Measurements from ENCODE around the gene THSD4.
"Not testable (repeated sequence)": the region's sequence is repeated elsewhere in the genome, so short reads cannot be mapped to it uniquely, and the experiment has no call there.

The THSD4 gene

GRCh38 chr15:71213943-71214342 lies 98.7 kb downstream of the THSD4 start:
- ATAC-seq (replicated peaks); H3K36me3 Mint-ChIP-seq; H3K4me3 Mint-ChIP-seq; H3K27me3 Mint-ChIP-seq; DNase-seq; H3K9me3 Mint-ChIP-seq; H3K4me1 Mint-ChIP-seq; H3K27ac Mint-ChIP-seq: not testable (repeated sequence)

- Mint-ChIP-seq H3K9me3 (peaks cover 1 to 3% of the 10 kb centered on the region in 2 donors), H3K4me1 (no peaks in the 10 kb centered on the region), H3K36me3 (no peaks in the 10 kb centered on the region), H3K4me3 (no peak overlapping the region), H3K27ac (no peak overlapping the region), H3K27me3 (peaks cover 5 to 9% of the 10 kb centered on the region in 2 donors)
- ATAC-seq (replicated peaks) (no peak), DNase-seq (no peak)
These were observed 100.0 kb downstream of the THSD4 start for GRCh38 chr15:71215126-71215894.

GRCh38 chr15:71218272-71218805 lies 103.1 kb downstream of the THSD4 start:
- Mint-ChIP-seq H3K4me3 (no peak overlapping the region), H3K27me3 (peaks cover 6% of the 10 kb centered on the region in 2 donors), H3K27ac (no peak overlapping the region), H3K4me1 (no peaks in the 10 kb centered on the region), H3K9me3 (peaks cover 0 to 3% of the 10 kb centered on the region in 2 donors), H3K36me3 (no peaks in the 10 kb centered on the region)
- ATAC-seq (replicated peaks) (no peak), DNase-seq (no peak)

GRCh38 chr15:71219101-71219500 lies 103.8 kb downstream of the THSD4 start:
- Mint-ChIP-seq H3K4me1 (no peaks in the 10 kb centered on the region), H3K36me3 (no peaks in the 10 kb centered on the region), H3K27ac (no peak overlapping the region), H3K9me3 (peaks cover 0 to 3% of the 10 kb centered on the region in 2 donors), H3K4me3 (no peak overlapping the region), H3K27me3 (peaks cover 4 to 11% of the 10 kb centered on the region in 2 donors)
- no peak for ATAC-seq (replicated peaks)
- no peak for DNase-seq

DNA sequence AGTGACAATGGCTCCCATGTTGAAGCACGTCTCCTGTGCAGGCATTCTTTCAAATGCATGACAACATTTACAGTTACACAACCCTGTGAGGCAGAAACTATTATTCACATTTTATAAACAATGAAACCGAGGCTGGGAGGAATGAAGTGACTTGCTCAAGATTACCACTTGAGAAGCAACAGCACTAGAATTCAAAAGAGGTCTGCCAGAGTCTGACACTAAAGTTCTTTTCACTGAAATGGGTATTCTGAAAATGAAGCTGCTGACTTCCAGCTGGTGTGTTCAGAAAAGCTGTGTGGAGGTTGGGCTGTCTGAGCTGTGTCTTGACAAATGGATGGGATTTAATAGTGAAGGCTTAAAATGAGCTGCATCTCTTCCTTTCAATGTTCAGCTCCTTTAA lies 104.4 kb downstream of the THSD4 start:
- no peak for ATAC-seq (replicated peaks)
- H3K9me3 Mint-ChIP-seq, result peaks cover 0 to 5% of the 10 kb centered on the region in 2 donors
- no peak overlapping the region for H3K4me3 Mint-ChIP-seq
- no peak overlapping the region for H3K27ac Mint-ChIP-seq
- DNase-seq, result no peak
- H3K4me1 Mint-ChIP-seq, result no peaks in the 10 kb centered on the region
- H3K27me3 Mint-ChIP-seq, result peaks cover 4 to 11% of the 10 kb centered on the region in 2 donors
- H3K36me3 Mint-ChIP-seq, result no peaks in the 10 kb centered on the region

GRCh38 chr15:71220828-71221227 lies 105.6 kb downstream of the THSD4 start:
- no peaks in the 10 kb centered on the region for H3K4me1 Mint-ChIP-seq
- H3K4me3 Mint-ChIP-seq, result no peak overlapping the region
- no peaks in the 10 kb centered on the region for H3K36me3 Mint-ChIP-seq
- DNase-seq, result no peak
- no peak overlapping the region for H3K27ac Mint-ChIP-seq
- H3K9me3 Mint-ChIP-seq, result peaks cover 0 to 3% of the 10 kb centered on the region in 2 donors
- no peak for ATAC-seq (replicated peaks)
- H3K27me3 Mint-ChIP-seq, result peaks cover 0 to 5% of the 10 kb centered on the region in 2 donors

DNA sequence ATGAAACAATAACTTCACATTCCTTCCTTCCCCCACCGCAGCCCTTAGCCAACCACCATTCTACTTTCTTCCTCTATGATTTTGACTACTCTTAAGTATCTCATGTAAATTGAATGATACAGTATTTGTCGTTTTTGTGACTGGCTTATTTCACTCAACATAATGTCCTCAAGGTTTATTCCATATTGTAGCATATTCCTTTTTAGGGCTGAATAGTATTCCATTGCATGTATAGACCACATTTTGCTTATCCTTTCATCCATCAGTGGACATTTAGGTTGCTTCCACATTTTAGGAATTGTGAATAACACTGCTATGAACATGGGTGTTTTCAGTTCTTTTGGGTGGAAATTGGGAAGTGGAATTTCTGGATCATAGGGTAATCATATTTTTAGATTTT lies 106.1 kb downstream of the THSD4 start:
- no peaks in the 10 kb centered on the region for H3K36me3 Mint-ChIP-seq
- H3K4me1 Mint-ChIP-seq, result no peaks in the 10 kb centered on the region
- DNase-seq (no peak), ATAC-seq (replicated peaks) (no peak)
- peaks cover 0 to 3% of the 10 kb centered on the region in 2 donors for H3K9me3 Mint-ChIP-seq
- H3K27ac Mint-ChIP-seq, result no peak overlapping the region
- H3K27me3 Mint-ChIP-seq, result peaks cover 0 to 5% of the 10 kb centered on the region in 2 donors
- H3K4me3 Mint-ChIP-seq, result no peak overlapping the region

GRCh38 chr15:71223516-71223915 lies 108.2 kb downstream of the THSD4 start:
- peaks cover 0 to 5% of the 10 kb centered on the region in 2 donors for H3K27me3 Mint-ChIP-seq
- no peak overlapping the region for H3K27ac Mint-ChIP-seq
- H3K4me3 Mint-ChIP-seq, result no peak overlapping the region

GRCh38 chr15:71224024-71224423 lies 108.8 kb downstream of the THSD4 start:
- Mint-ChIP-seq H3K4me3 (no peak overlapping the region), H3K27ac (no peak overlapping the region), H3K4me1 (no peaks in the 10 kb centered on the region), H3K36me3 (no peaks in the 10 kb centered on the region), H3K27me3 (peaks cover 0 to 5% of the 10 kb centered on the region in 2 donors), H3K9me3 (peaks cover 0 to 3% of the 10 kb centered on the region in 2 donors)
- ATAC-seq (replicated peaks), result no peak
- DNase-seq, result no peak

More at GRCh38 chr15:71223516-71223915, 108.2 kb downstream of the THSD4 start:
- no peaks in the 10 kb centered on the region for H3K36me3 Mint-ChIP-seq
- peaks cover 0 to 3% of the 10 kb centered on the region in 2 donors for H3K9me3 Mint-ChIP-seq
- no peak for DNase-seq
- H3K4me1 Mint-ChIP-seq, result no peaks in the 10 kb centered on the region
- no peak for ATAC-seq (replicated peaks)

GRCh38 chr15:71225851-71226250 lies 110.6 kb downstream of the THSD4 start:
- H3K4me3 Mint-ChIP-seq, result no peak overlapping the region
- ATAC-seq (replicated peaks) (no peak), DNase-seq (no peak)
- H3K27me3 Mint-ChIP-seq, result peaks cover 0 to 5% of the 10 kb centered on the region in 2 donors
- H3K4me1 Mint-ChIP-seq, result no peaks in the 10 kb centered on the region
- H3K9me3 Mint-ChIP-seq, result peaks cover 0 to 3% of the 10 kb centered on the region in 2 donors
- no peaks in the 10 kb centered on the region for H3K36me3 Mint-ChIP-seq
- H3K27ac Mint-ChIP-seq, result no peak overlapping the region

DNA sequence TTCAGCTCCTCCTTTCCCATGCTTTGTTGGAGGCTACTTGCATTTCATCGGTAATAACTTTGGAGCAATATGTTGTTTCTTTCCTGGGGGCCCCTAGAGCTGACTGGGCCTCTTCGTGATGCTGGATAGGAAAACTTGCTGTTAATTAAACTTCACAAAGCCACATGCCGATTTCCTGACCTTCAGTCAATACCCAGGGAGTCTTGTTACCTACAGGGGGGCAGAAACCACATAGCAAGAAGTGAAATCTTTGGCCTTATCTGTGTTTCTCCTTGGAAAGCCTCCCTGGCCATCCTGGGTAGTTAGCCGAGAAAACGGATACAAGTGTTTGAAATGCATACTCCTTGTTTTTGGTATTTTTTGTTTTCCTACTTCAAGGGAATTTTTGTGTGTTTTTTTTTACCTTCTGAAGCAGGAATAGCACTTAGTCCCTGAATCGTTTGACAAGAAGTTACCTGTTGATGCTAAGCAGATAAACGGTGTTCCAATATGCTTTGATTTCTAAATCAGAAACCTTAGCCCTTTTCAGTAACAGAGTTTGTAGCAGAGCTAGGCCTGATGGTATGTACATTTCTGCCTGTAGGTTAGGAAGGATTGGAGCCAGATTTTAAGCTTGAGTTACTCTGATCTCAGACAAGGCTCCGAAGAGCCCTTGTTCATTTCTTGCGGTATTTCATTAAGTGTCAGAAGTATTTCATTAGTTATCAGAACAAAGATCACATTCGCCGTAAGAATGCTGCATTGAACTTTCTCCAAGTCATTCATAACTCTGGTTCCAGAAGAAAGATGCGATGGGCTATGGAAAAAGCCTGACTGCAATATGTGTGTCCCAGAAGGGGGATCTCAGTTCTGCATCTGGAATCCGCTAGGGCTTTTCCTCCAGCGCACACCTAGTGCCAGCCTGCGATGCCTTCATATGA lies 111.5 kb downstream of the THSD4 start:
- Mint-ChIP-seq H3K36me3 (no peaks in the 10 kb centered on the region), H3K4me3 (no peak overlapping the region), H3K4me1 (no peaks in the 10 kb centered on the region), H3K9me3 (peaks cover 0 to 3% of the 10 kb centered on the region in 2 donors), H3K27me3 (peaks cover 5 to 8% of the 10 kb centered on the region in 2 donors), H3K27ac (no peak overlapping the region)
- ATAC-seq (replicated peaks) (no peak), DNase-seq (no peak)

DNA sequence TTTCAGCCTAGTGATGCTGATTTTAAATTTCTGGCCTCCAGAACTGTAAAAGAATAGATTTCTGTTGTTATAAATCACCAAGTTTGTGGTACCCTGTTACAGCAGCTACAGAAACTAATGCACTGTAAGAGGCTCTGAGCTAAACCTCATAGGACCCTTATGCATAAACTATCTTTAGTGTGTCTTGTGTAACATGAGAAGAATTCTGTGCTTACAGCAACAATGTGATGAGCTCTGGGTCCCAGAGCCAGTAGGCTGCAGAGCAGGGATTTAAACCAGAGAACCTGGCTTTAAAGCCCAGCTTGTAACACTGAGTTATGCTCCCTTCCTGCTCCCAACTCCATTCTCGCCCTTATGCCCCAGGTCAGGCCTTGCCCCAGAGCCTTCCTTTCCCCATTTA lies 113.1 kb downstream of the THSD4 start:
- ATAC-seq (replicated peaks) (no peak), DNase-seq (no peak)
- H3K36me3 Mint-ChIP-seq, result no peaks in the 10 kb centered on the region
- peaks cover 2 to 3% of the 10 kb centered on the region in 2 donors for H3K9me3 Mint-ChIP-seq
- H3K4me1 Mint-ChIP-seq, result no peaks in the 10 kb centered on the region
- H3K27ac Mint-ChIP-seq, result no peak overlapping the region
- H3K4me3 Mint-ChIP-seq, result no peak overlapping the region
- peaks cover 11 to 16% of the 10 kb centered on the region in 2 donors for H3K27me3 Mint-ChIP-seq

DNA sequence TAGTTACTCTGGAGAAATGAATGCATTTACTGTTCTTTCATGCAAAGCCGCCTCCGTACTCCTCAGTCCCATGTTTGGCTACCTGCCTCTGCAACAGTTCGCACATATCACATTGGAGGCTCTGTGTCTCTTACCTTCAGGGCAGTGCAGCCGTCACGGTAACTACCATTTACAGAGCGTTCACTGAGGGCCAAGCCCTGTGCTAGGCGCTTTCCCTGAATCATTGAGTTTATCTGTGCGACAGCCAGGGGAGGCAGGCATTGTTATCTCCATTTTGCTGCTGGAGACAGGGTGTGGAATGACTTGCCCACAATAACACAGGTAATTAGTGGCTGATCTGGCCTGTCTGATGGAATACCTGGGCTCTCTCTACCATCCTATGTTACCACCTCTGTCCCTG lies 115.0 kb downstream of the THSD4 start:
- H3K27ac Mint-ChIP-seq, result no peak overlapping the region
- no peaks in the 10 kb centered on the region for H3K4me1 Mint-ChIP-seq
- peaks cover 0 to 2% of the 10 kb centered on the region in 2 donors for H3K9me3 Mint-ChIP-seq
- DNase-seq (no peak), ATAC-seq (replicated peaks) (no peak)
- no peaks in the 10 kb centered on the region for H3K36me3 Mint-ChIP-seq
- H3K4me3 Mint-ChIP-seq, result no peak overlapping the region
- H3K27me3 Mint-ChIP-seq, result peaks cover 11 to 12% of the 10 kb centered on the region in 2 donors

DNA sequence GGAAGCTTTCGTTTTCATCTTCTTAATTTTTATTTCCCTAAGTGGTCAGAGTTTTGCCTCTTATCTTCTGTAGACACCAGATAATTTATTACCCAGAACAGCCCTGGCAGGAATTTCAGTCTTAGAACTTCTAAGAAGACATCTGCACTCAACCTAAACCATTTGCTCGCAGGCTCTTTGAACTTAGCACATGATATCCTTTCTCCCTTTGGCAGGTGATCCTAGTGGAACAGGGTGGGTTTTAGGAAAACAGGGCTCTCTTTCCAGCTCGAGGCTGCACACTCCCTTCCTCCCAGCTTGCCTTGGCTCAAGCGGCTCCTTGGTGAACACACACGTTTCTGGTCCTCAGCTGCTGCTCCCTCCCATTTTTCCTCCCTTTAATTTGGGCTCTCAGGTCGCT lies 116.5 kb downstream of the THSD4 start:
- no peak overlapping the region for H3K27ac Mint-ChIP-seq
- DNase-seq (no peak), ATAC-seq (replicated peaks) (no peak)
- H3K4me3 Mint-ChIP-seq, result no peak overlapping the region
- peaks cover 13 to 20% of the 10 kb centered on the region in 2 donors for H3K27me3 Mint-ChIP-seq
- H3K4me1 Mint-ChIP-seq, result no peaks in the 10 kb centered on the region
- no peaks in the 10 kb centered on the region for H3K36me3 Mint-ChIP-seq
- H3K9me3 Mint-ChIP-seq, result peaks cover 0 to 2% of the 10 kb centered on the region in 2 donors
